K562 (cell line): ENCODE data around the gene VMP1. TPM values are rescaled to one million over a fixed set of nuclear protein-coding genes. Genes with fewer than 3 reads are reported as not detected.
A peak's percentile ranks its signal among the peaks of the same experiment; 100 is the strongest.

ENCODE experiments used
- ARID3A ChIP-seq: IDR thresholded peaks from 2 replicates; pipeline ENCODE4 v1.6.1; 2012; ENCODE audit warnings: low read depth, low read length, improper control_type of control experiment, borderline replicate concordance
- C11orf30 ChIP-seq: fragments of 450-650 bp; IDR thresholded peaks from 2 replicates; pipeline ENCODE4 v1.6.1; 2016; ENCODE audit warnings: low read depth, mild to moderate bottlenecking
- CBFA2T3 ChIP-seq: fragments of 450-650 bp; IDR thresholded peaks from 2 replicates; pipeline ENCODE4 v1.6.1; 2017
- CBX2 ChIP-seq: fragments of 200-600 bp; sonication (generic); IDR thresholded peaks from one replicate; pipeline ENCODE4 v1.6.1; 2012; ENCODE audit warnings: mild to moderate bottlenecking, low read length, inconsistent platforms; ENCODE audit not compliant: insufficient read depth, poor library complexity, severe bottlenecking
- CEBPB ChIP-seq: fragments of 450-650 bp; IDR thresholded peaks from 2 replicates; pipeline ENCODE4 v1.6.1; 2016; ENCODE audit warnings: missing genetic modification characterization, missing compliant biosample characterization
- E2F4 ChIP-seq: sonication (generic); formaldehyde crosslinking; IDR thresholded peaks from 2 replicates; pipeline ENCODE4 v1.8.0; 2022; ENCODE audit warnings: mild to moderate bottlenecking, low read depth, missing genetic modification reagents
- ESRRB ChIP-seq: fragments of 250-450 bp; sonication (Bioruptor Pico); IDR thresholded peaks from 2 replicates; pipeline ENCODE4 v1.5.0; 2020; ENCODE audit warnings: mild to moderate bottlenecking, moderate library complexity, borderline replicate concordance
- FOXO4 ChIP-seq: fragments of 450-650 bp; formaldehyde crosslinking; IDR thresholded peaks from 2 replicates; pipeline ENCODE4 v1.4.0; 2020; ENCODE audit warnings: mild to moderate bottlenecking, moderate library complexity
- GATAD2A ChIP-seq: fragments of 450-650 bp; IDR thresholded peaks from 2 replicates; pipeline ENCODE4 v1.6.1; 2017
- HDAC8 ChIP-seq: fragments of 450-650 bp; IDR thresholded peaks from 2 replicates; pipeline ENCODE4 v1.6.1; 2016; ENCODE audit warnings: mild to moderate bottlenecking, missing genetic modification characterization, moderate library complexity, missing compliant biosample characterization
- HMG20A ChIP-seq: fragments of 450-650 bp; formaldehyde crosslinking; conservative IDR thresholded peaks from 2 replicates; pipeline ENCODE4 v1.4.0; 2020; ENCODE audit warnings: mild to moderate bottlenecking, mixed read lengths
- HNRNPUL1 ChIP-seq: fragments of 200-400 bp; formaldehyde crosslinking; IDR thresholded peaks from 2 replicates; pipeline ENCODE4 v1.6.1; 2017; ENCODE audit warnings: low read length
- LEF1 ChIP-seq: fragments of 450-650 bp; IDR thresholded peaks from 2 replicates; pipeline ENCODE4 v1.6.1; 2016; ENCODE audit warnings: mild to moderate bottlenecking
- MCM3 ChIP-seq: fragments of 450-650 bp; IDR thresholded peaks from 2 replicates; pipeline ENCODE4 v1.6.1; 2016
- MTA3 ChIP-seq: fragments of 450-650 bp; formaldehyde crosslinking; IDR thresholded peaks from 2 replicates; pipeline ENCODE4 v1.6.1; 2017; ENCODE audit warnings: mild to moderate bottlenecking, borderline replicate concordance
- NFE2L1 ChIP-seq: fragments of 450-650 bp; IDR thresholded peaks from 2 replicates; pipeline ENCODE4 v1.6.1; 2016; ENCODE audit warnings: missing genetic modification characterization, low read depth, mild to moderate bottlenecking, missing compliant biosample characterization, moderate library complexity, borderline replicate concordance
- NFRKB ChIP-seq: fragments of 450-650 bp; IDR thresholded peaks from 2 replicates; pipeline ENCODE4 v1.6.1; 2016; ENCODE audit warnings: low read depth
- POLR2G ChIP-seq: fragments of 200-400 bp; formaldehyde crosslinking; IDR thresholded peaks from 2 replicates; pipeline ENCODE4 v1.6.1; 2017; ENCODE audit warnings: low read depth, mild to moderate bottlenecking, antibody characterized with exemption, low read length, moderate library complexity
- POLR3A ChIP-seq: IDR thresholded peaks from 2 replicates; pipeline ENCODE4 v1.6.1; 2011; ENCODE audit warnings: borderline replicate concordance, mild to moderate bottlenecking, moderate library complexity; ENCODE audit not compliant: insufficient read length, insufficient read depth; ENCODE audit errors: extremely low read depth
- RBM25 ChIP-seq: fragments of 200-400 bp; formaldehyde crosslinking; IDR thresholded peaks from 2 replicates; pipeline ENCODE4 v1.6.1; 2018; ENCODE audit warnings: low read length, low read depth, moderate library complexity; ENCODE audit not compliant: severe bottlenecking
- STAT5A ChIP-seq: IDR thresholded peaks from 2 replicates; pipeline ENCODE4 v1.6.1; 2012; ENCODE audit warnings: low read length, inconsistent platforms, borderline replicate concordance
- TAF15 ChIP-seq: fragments of 200-400 bp; formaldehyde crosslinking; IDR thresholded peaks from 2 replicates; pipeline ENCODE4 v1.6.1; 2017; ENCODE audit warnings: mild to moderate bottlenecking, low read depth, low read length, moderate library complexity
- TAF9B ChIP-seq: fragments of 450-650 bp; IDR thresholded peaks from 2 replicates; pipeline ENCODE4 v1.6.1; 2018; ENCODE audit warnings: mild to moderate bottlenecking; ENCODE audit not compliant: partially characterized antibody
- TEAD2 ChIP-seq: fragments of 450-650 bp; IDR thresholded peaks from 2 replicates; pipeline ENCODE4 v1.6.1; 2016; ENCODE audit warnings: missing genetic modification characterization, control low read depth, missing compliant biosample characterization
- ZKSCAN8 ChIP-seq: fragments of 200-800 bp; sonication (Bioruptor generic); IDR thresholded peaks from 2 replicates; pipeline ENCODE4 v1.6.1; 2016; ENCODE audit warnings: missing genetic modification characterization, missing compliant biosample characterization
- ZNF23 ChIP-seq: fragments of 250-450 bp; sonication (Bioruptor Pico); IDR thresholded peaks from 2 replicates; pipeline ENCODE4 v1.4.0; 2020; ENCODE audit warnings: mild to moderate bottlenecking
- ZNF436 ChIP-seq: fragments of 250-450, 450-650 bp; sonication (Bioruptor Pico); formaldehyde crosslinking; IDR thresholded peaks from 2 replicates; pipeline ENCODE4 v1.7.0; 2020; ENCODE audit warnings: mild to moderate bottlenecking
- polyA plus RNA-seq, 8 experiments: library from polyadenylated mRNA; depleted of rRNA in 4 of 8; stranded (reverse) in 5 of 8; unstranded in 3 of 8; fragments of >200 nt; fragmentation: Nextera tagmentation in 2 of 8; fragmentation: Illumina TruSeq in 1 of 8; extraction: Ambion mirVana in 2 of 8; extraction: Trizol in 1 of 8; gene quantifications; 2 replicates each; pipeline versions ENCODE4 v1.2.1 to v1.2.3, GENCODE V29; 2011 to 2014; ENCODE audit warnings: inconsistent platforms in 1 of 8, missing spikeins in 1 of 8
- total RNA-seq, 7 experiments: library from RNA; depleted of rRNA in 6 of 7; stranded (reverse); fragments of >200 nt in 6 of 7; fragmentation: Illumina TruSeq in 2 of 7; extraction: Trizol in 2 of 7; gene quantifications; 2 replicates each; pipeline versions ENCODE4 v1.2.1 to v1.2.3, GENCODE V29; 2011 to 2021; ENCODE audit warnings: low replicate concordance in 1 of 7

VMP1 gene
- total and polyA plus RNA-seq, 9 of the 15 experiments (the other 6 are each of a cell fraction or from before 2014, with no cell fraction given): 123 to 304 (median 151) TPM

- TF ChIP-seq CEBPB (tag) (peak; percentile 97), HNRNPUL1 (no peak), CBFA2T3 (peak; percentile 71), E2F4 (CRISPR knock-in tag) (no peak), HDAC8 (no peak), HMG20A (CRISPR knock-in tag) (no peak), ESRRB (CRISPR knock-in tag) (no peak), ARID3A (no peak; the same call in none of the 2 replicates), TEAD2 (peak; percentile 50; the same call in 1 of the 2 replicates), STAT5A (peak; percentile 84), FOXO4 (CRISPR knock-in tag) (no peak), RBM25 (no peak), POLR3A (no peak), ZNF436 (no peak), NFRKB (peak; percentile 89), MCM3 (no peak), ZKSCAN8 (CRISPR knock-in tag) (no peak), GATAD2A (0 out of 2 replicates have a peak, but pooled peaks have one; percentile 61), POLR2G (0 out of 2 replicates have a peak, but pooled peaks have one; percentile 30), TAF15 (no peak), NFE2L1 (no peak), CBX2 (no peak), LEF1 (peak; percentile 95), TAF9B (peak; percentile 79), MTA3 (peak; percentile 84), C11orf30 (no peak), ZNF23 (CRISPR knock-in tag) (no peak)
These were observed 79.3 kb downstream of the VMP1 start (continued) for GRCh38 chr17:59786536-59787319.
